Activated CD4-positive, alpha-beta T cell treated with anti-CD3 and anti-CD28 coated beads for 48 hours (primary cell): Measurements from ENCODE around the gene THADA.
"Not testable (repeated sequence)": the region's sequence is repeated elsewhere in the genome, so short reads cannot be mapped to it uniquely, and the experiment has no call there.

Experiments used
- DNase-seq: peaks from one replicate; pipeline ENCODE4 v3.0.0-alpha.2; 2020

Gene THADA

GRCh38 chr2:43462866-43463641, 132.8 kb downstream of the THADA start:
- DNase-seq: no peak

DNA sequence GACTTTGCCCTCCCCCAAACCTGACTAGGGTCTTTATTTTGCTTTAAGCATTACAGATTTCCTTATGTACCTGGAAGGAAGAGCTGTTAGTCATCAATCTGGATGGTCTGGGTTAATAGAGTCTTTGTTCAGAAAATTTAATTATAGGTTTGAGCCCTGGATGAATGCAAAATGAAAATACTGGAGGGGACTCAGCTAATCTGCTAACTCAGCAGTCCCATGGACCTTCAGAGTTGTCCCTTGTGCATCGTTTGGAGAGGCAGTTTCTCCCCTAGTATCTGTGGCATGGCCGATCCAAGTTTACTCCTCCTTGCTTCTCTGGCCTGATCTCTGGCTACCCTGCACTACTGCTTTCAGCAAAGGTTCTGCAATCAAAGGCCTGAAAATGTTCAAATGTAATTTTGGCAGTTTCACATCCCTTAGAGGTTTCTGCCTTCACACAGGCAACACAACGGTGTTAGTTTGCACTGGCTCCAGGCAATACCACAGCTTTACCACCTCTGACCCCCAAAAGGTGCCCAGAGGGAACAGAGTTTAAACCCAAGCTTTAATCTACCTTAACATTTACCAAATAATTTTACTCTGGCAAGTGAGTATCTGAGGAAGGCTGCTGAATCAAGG, 134.3 kb downstream of the THADA start:
- no peak for DNase-seq

GRCh38 chr2:43460611-43461365, 135.1 kb downstream of the THADA start:
- no peak for DNase-seq

- no peak for DNase-seq
Observed at GRCh38 chr2:43460174-43460546, 135.7 kb downstream of the THADA start.

DNA sequence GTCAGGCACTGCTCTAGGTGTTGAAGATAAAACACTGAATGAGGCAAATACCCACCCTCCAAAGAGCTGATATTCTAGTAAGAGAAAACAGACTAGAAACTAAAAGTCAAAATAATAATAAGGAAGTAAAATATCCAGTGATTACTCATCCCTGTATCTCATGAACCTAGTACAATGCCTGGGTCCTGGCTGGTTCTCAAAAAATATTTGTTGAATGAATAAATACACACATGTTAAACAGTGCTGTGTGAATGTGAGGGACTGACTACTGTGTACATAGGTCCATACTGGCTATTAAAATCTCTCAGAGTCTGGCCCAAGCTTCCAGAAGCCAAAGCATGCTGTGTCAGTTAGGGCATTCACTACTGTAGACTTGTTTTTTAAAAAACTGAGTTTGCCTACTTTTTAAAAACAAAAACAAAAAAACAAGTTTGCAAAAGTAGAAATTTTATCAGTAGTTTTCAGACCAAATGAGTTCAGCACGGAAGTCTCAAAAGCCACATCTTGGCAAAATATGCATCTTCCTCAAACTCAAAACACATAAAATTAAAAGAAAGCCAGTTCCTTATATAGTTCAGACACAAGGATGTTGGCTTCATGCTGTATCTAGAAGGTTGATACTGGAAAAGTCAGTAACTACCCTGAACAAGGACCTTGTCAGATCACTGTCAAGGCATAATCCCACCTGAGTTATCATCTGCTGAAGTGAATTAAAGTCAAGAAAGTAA, 136.2 kb downstream of the THADA start:
- DNase-seq: no peak

GRCh38 chr2:43458014-43458628, 137.7 kb downstream of the THADA start:
- no peak for DNase-seq

DNA sequence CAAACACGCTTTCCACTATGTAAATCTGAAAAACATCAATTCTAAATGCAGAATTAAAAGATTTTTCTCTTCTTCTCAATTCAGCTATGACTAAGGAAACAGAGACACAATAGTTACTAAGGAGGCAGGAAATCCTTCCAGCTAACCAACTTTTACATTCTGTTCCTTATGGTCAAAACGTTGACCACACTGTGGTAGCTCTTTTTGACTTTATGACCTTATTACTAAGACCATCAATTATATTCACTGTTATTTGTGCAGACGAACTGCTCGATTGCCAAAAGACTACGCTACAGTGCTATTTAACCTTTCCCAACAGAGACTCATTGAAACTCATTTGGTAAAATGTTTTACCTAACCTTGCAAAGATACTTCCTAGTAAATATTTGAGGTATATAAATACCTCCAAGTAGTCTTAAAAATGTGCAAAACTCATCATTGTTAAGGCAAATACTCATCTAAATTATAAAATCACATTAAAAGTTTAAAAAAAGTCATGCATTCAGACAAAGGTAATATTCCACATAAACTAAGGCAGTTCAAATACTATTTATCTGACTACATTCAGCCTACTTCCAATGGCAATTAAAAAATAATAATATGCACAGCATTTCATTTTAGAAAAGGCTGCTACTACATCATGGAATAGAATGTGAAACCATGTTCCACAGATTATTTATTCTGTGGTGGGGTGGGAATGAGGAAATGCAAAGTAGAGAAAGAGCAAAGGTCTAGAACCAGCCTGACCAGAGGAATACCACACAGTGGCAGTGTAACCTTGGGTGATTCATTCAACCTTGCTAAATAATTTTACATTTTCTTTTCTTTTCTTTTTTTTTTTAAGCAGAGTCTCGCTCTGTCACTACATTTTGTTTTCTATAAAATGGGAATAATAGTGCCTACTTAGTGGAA, 139.9 kb downstream of the THADA start:
- no peak for DNase-seq

DNA sequence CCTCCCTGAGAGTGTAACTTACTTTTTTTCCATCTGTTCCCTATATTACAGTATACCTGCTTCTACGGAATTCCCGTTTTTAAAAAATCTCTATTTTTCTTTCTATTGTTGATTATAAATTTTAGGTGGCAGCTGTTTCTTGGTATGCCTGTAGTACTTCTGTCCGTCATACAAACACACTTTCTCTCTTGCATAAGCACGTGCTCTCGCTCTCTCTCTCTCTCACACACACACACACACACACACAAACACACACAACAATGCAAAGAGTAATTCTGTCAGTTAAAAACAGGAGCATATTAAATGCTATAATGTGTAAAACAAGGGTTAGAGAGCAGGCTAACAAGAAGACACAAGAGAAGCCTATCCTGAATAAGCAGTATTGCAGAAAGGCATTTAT, 140.5 kb downstream of the THADA start:
- DNase-seq: no peak

- no peak for DNase-seq
Observed at GRCh38 chr2:43454791-43455190, 141.0 kb downstream of the THADA start.

GRCh38 chr2:43453179-43454170, 142.4 kb downstream of the THADA start:
- DNase-seq: no peak

GRCh38 chr2:43452318-43452731, 143.5 kb downstream of the THADA start:
- DNase-seq: no peak

- DNase-seq: no peak
Observed at GRCh38 chr2:43450617-43451016, 145.2 kb downstream of the THADA start.

- no peak for DNase-seq
Observed at GRCh38 chr2:43448822-43449110, 147.1 kb downstream of the THADA start.

- DNase-seq: no peak
Observed at GRCh38 chr2:43448011-43448821, 147.6 kb downstream of the THADA start.

DNA sequence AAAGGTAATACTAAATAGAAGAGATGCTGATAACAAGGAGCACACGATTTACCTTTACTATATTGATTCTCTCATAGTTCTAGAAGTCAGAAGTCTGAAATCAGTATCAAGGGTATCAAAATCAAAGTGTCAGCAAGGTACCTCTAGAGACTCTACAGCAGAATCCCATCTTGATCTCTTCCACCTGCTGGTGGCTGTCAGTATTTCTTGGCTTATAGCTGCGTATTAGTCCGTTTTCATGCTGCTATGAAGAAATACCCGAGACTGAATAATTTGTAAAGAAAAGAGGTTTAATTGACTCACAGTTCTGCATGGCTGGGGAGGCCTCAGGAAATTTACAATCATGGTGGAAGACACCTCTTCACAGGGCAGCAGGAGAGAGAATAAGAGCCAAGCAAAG, 149.1 kb downstream of the THADA start:
- DNase-seq: not testable (repeated sequence)

DNA sequence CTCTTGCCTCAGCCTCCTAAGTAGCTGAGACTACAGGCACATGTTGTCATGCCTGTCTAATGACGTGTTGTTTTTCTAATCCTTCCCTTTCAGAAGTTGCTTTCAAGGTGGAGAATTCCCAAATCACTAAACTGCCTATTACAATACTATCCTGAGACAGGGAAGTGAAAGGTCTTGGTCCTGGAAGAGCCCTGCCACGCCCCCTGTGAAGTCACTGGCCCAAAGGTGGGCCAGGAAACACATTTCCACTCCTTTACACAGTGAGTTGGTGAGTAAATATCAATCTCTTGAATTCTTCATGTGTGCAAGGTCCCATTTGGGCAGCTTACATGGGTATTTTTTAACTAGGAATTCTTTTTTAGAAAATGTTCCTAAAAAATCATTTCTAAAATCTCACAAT, 150.1 kb downstream of the THADA start:
- no peak for DNase-seq

DNA sequence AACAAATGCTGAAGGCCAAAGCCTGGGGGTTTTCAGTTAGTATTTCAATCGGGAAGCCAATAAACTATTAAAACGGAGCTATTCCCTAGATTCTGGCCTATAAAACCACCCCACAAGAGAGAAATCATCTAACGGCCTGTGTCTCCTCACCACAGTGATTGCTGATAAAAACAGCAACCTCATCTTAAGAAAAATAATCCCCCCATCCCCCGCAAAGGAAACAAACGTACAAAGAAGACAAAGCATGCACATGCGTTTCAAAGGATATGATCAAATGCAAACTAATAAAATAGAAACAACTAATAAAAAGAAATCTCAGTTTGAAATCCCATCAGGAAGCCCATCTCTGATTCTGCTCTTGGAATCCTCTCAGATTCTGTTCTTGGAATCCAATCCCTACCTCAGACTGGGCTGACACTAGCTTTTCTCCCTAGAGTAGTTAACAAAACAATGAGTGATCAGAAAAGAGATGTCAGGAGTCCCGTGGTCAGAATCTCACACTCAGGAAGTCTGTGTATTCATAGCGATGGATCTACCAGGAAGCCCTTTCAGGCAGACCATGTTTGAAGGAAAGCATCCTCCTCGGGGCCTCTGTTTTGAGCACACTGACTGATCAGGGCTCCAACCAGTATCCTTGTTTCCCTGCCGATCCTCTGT, 150.7 kb downstream of the THADA start:
- DNase-seq: no peak

- DNase-seq: no peak
Observed at GRCh38 chr2:43443282-43443681, 152.6 kb downstream of the THADA start.

GRCh38 chr2:43441195-43441594, 154.6 kb downstream of the THADA start:
- DNase-seq: no peak
